Measurements from ENCODE around the gene ZBTB16. TPM values are rescaled to one million over a fixed set of nuclear protein-coding genes. Genes with fewer than 3 reads are reported as not detected.

The ZBTB16 gene
- total RNA-seq, 1 donor from 2014 or later, result 0.17 TPM

- H3K4me3 ChIP-seq (ENCODE audit: low read depth, low read length), result no peak overlapping the region
- no peak for DNase-seq (ENCODE audit: low read depth)
- no peak for TF ChIP-seq CTCF (conservative IDR thresholded peaks at IDR 0.05; ENCODE audit: low read depth, low read length)
Observed at GRCh38 chr11:114125531-114125930, 66.0 kb downstream of the ZBTB16 start.

- no peak for DNase-seq (ENCODE audit: low read depth)
- H3K4me3 ChIP-seq (ENCODE audit: low read depth, low read length), result no peak overlapping the region
- TF ChIP-seq CTCF (conservative IDR thresholded peaks at IDR 0.05; ENCODE audit: low read depth, low read length), result no peak
Observed at GRCh38 chr11:114125959-114126358, 66.4 kb downstream of the ZBTB16 start.

- no peak for DNase-seq (ENCODE audit: low read depth)
- no peak overlapping the region for H3K4me3 ChIP-seq (ENCODE audit: low read depth, low read length)
- TF ChIP-seq CTCF (conservative IDR thresholded peaks at IDR 0.05; ENCODE audit: low read depth, low read length), result no peak
Observed at GRCh38 chr11:114128399-114128798, 68.9 kb downstream of the ZBTB16 start.

- H3K4me3 ChIP-seq (ENCODE audit: low read depth, low read length), result no peak overlapping the region
- TF ChIP-seq CTCF (conservative IDR thresholded peaks at IDR 0.05; ENCODE audit: low read depth, low read length), result no peak
- no peak for DNase-seq (ENCODE audit: low read depth)
Observed at GRCh38 chr11:114129142-114129541, 69.6 kb downstream of the ZBTB16 start.

GRCh38 chr11:114129699-114130098, 70.2 kb downstream of the ZBTB16 start:
- DNase-seq (ENCODE audit: low read depth), result no peak
- H3K4me3 ChIP-seq (ENCODE audit: low read depth, low read length), result no peak overlapping the region
- no peak for TF ChIP-seq CTCF (conservative IDR thresholded peaks at IDR 0.05; ENCODE audit: low read depth, low read length)

GRCh38 chr11:114130115-114130576, 70.6 kb downstream of the ZBTB16 start:
- TF ChIP-seq CTCF (conservative IDR thresholded peaks at IDR 0.05; ENCODE audit: low read depth, low read length), result no peak
- no peak for DNase-seq (ENCODE audit: low read depth)
- no peak overlapping the region for H3K4me3 ChIP-seq (ENCODE audit: low read depth, low read length)

- no peak overlapping the region for H3K4me3 ChIP-seq (ENCODE audit: low read depth, low read length)
- TF ChIP-seq CTCF (conservative IDR thresholded peaks at IDR 0.05; ENCODE audit: low read depth, low read length), result no peak
Observed at GRCh38 chr11:114130629-114131277, 71.2 kb downstream of the ZBTB16 start.

More at GRCh38 chr11:114130629-114131277, 71.2 kb downstream of the ZBTB16 start:
- DNase-seq (ENCODE audit: low read depth), result no peak

Measured in epithelial cell of proximal tubule (primary cell).